Glutamatergic neuron (in vitro differentiated cells): ENCODE data around the gene TOMM40. TPM values are rescaled to one million over a fixed set of nuclear protein-coding genes. Genes with fewer than 3 reads are reported as not detected.
"Not testable (repeated sequence)": the region's sequence is repeated elsewhere in the genome, so short reads cannot be mapped to it uniquely, and the experiment has no call there.

Experiments
- DNase-seq: peaks from one replicate; pipeline ENCODE4 v3.0.0; 2022
- H3K27ac Mint-ChIP-seq: one replicate; pipeline ENCODE4 v1.8.0; 2020; ENCODE audit warnings: mild to moderate bottlenecking, mixed read lengths, inconsistent platforms; ENCODE audit not compliant: unreplicated experiment
- H3K27me3 Mint-ChIP-seq: one replicate; pipeline ENCODE4 v1.8.0; 2020; ENCODE audit warnings: mild to moderate bottlenecking, moderate library complexity, mixed read lengths, inconsistent platforms; ENCODE audit not compliant: unreplicated experiment
- H3K36me3 Mint-ChIP-seq: one replicate; pipeline ENCODE4 v1.8.0; 2020; ENCODE audit warnings: mild to moderate bottlenecking, mixed read lengths, inconsistent platforms; ENCODE audit not compliant: unreplicated experiment
- H3K4me1 Mint-ChIP-seq: one replicate; pipeline ENCODE4 v1.8.0; 2020; ENCODE audit warnings: mild to moderate bottlenecking, low read depth, mixed read lengths, inconsistent platforms; ENCODE audit not compliant: unreplicated experiment
- H3K4me3 Mint-ChIP-seq: one replicate; pipeline ENCODE4 v1.8.0; 2020; ENCODE audit warnings: mild to moderate bottlenecking, mixed read lengths, inconsistent platforms; ENCODE audit not compliant: unreplicated experiment
- H3K9me3 Mint-ChIP-seq: one replicate; pipeline ENCODE4 v1.8.0; 2020; ENCODE audit warnings: mild to moderate bottlenecking, moderate library complexity, mixed read lengths, inconsistent platforms; ENCODE audit not compliant: unreplicated experiment
- total RNA-seq: library from RNA; stranded (reverse); fragmentation: NEBNext Ultra II Directional; extraction: Animal tissue kit (Norgen Biotek cat#: 25700); gene quantifications from one replicate; pipeline ENCODE4 v1.2.1, GENCODE V29; 2021; ENCODE audit not compliant: unreplicated experiment
- TF ChIP-seq, protein P1 (sequence below): fragments of 200-600 bp; sonication (generic); IDR thresholded peaks from one replicate; pipeline ENCODE4 v1.5.0; 2021; ENCODE audit not compliant: partially characterized antibody, unreplicated experiment

Gene TOMM40
- total RNA-seq, 1 donor from 2014 or later: 57.8 TPM

DNA sequence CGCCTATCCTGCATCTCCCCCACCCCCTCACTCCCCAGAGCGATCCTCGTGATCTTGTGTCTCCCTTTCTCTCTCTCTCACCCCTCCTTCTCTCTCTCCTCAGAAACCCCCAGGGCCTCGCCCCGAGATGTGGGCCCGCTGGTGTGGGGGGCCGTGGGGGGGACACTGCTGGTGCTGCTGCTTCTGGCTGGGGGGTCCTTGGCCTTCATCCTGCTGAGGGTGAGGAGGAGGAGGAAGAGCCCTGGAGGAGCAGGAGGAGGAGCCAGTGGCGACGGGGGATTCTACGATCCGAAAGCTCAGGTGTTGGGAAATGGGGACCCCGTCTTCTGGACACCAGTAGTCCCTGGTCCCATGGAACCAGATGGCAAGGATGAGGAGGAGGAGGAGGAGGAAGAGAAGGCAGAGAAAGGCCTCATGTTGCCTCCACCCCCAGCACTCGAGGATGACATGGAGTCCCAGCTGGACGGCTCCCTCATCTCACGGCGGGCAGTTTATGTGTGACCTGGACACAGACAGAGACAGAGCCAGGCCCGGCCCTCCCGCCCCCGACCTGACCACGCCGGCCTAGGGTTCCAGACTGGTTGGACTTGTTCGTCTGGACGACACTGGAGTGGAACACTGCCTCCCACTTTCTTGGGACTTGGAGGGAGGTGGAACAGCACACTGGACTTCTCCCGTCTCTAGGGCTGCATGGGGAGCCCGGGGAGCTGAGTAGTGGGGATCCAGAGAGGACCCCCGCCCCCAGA lies 12.8 kb upstream of the TOMM40 start:
- DNase-seq: no peak
- Mint-ChIP-seq H3K4me1 (peaks cover 1% of the 10 kb centered on the region), H3K27ac (no peak overlapping the region), H3K4me3 (no peak overlapping the region), H3K9me3 (peaks cover 6% of the 10 kb centered on the region), H3K27me3 (peaks cover 4% of the 10 kb centered on the region), H3K36me3 (no peaks in the 10 kb centered on the region)
- TF ChIP-seq, protein P1, sequence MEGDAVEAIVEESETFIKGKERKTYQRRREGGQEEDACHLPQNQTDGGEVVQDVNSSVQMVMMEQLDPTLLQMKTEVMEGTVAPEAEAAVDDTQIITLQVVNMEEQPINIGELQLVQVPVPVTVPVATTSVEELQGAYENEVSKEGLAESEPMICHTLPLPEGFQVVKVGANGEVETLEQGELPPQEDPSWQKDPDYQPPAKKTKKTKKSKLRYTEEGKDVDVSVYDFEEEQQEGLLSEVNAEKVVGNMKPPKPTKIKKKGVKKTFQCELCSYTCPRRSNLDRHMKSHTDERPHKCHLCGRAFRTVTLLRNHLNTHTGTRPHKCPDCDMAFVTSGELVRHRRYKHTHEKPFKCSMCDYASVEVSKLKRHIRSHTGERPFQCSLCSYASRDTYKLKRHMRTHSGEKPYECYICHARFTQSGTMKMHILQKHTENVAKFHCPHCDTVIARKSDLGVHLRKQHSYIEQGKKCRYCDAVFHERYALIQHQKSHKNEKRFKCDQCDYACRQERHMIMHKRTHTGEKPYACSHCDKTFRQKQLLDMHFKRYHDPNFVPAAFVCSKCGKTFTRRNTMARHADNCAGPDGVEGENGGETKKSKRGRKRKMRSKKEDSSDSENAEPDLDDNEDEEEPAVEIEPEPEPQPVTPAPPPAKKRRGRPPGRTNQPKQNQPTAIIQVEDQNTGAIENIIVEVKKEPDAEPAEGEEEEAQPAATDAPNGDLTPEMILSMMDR: no peak

DNA sequence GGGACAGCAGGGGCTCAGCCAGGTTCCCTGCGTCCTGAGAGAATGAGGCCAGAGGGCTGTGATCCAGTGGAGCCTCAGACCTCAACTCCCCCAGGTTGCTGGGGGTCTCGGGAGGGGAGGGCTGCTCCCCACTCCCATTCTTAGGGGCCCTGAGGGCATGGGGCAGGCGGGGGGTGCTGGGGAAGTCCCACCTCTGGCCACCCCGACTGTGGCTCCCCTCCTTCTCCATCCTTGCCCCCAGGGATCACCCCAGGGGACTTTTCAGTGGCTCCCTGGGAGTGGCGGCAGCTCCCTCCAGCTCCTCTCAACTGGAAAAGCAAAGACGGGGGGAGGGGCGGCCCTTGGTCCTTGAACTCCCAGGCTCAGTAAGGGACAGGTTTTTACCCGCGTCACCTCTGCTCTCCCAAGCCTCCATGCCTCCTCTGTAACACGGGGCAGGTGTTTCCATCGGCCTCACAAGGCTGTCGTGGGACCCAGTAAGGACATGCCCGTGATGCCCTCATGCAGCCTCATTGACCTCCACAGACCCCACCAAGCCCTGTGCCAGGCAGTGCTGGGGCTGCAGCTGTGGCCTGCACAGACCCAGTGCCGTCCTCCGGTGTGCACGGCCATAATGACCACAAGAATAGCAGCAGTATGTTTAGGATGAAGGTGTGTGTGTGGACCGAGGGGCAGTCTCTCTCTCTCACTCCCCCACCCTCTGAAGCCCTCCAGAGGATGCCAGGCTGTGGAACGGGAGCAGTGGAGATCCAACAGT lies 11.6 kb upstream of the TOMM40 start:
- TF ChIP-seq, protein P1: no peak
- Mint-ChIP-seq H3K36me3 (no peaks in the 10 kb centered on the region), H3K4me1 (peaks cover 1% of the 10 kb centered on the region), H3K9me3 (peaks cover 6% of the 10 kb centered on the region), H3K27ac (no peak overlapping the region), H3K27me3 (peaks cover 4% of the 10 kb centered on the region), H3K4me3 (no peak overlapping the region)
- DNase-seq: no peak

DNA sequence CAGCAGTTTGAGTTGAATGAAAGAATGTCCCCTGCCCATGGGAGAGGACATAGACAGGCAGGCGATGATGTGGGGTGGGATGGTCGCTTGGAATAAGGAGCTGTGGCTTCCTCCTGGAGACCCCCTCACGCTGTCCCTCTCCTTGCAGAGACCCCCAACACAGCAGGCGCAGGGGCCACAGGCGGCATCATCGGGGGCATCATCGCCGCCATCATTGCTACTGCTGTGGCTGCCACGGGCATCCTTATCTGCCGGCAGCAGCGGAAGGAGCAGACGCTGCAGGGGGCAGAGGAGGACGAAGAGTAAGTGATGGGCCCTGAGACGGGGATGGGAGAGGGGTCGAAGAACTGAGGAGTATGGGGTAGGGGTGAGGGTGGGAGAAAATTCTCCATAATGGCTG lies 9.0 kb upstream of the TOMM40 start:
- Mint-ChIP-seq H3K36me3 (no peaks in the 10 kb centered on the region), H3K4me3 (no peak overlapping the region), H3K27ac (no peak overlapping the region), H3K27me3 (no peaks in the 10 kb centered on the region), H3K4me1 (no peaks in the 10 kb centered on the region), H3K9me3 (peaks cover 6% of the 10 kb centered on the region)
- TF ChIP-seq, protein P1: no peak
- no peak for DNase-seq

DNA sequence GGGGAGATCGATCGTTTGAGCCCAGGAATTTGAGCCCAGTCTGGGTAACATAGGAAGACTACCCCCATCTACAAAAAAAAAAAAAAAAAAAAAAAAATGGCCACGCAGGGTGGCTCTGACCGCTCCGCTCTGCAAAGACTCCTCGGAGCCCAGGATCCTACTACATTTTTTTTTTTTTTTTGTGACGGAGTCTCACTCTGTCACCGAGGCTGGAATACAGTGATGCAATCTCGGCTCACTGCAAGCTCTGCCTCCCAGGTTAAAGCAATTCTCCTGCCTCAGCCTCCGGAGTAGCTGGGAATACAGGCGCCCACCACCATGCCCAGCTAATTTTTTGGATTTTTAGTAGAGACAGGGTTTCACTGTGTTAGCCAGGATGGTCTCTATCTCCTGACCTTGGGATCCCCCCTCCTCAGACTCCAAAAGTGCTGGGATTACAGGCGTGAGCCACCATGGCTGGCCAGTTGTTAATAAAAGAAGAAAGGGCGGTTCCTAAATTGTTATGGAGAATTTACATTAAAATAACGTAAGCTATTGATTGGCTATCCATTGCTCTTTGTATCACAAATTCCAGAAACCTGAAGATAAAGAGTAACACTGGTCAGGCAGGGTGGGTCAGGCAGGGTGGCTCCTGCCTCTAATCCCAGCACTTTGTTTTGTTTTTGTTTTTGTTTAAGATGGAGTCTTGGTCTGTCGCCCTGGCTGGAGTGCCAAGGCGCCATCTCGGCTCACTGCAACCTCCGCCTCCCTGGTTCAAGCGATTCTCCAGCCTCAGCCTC lies 8.2 kb upstream of the TOMM40 start:
- not testable (repeated sequence) for H3K9me3 Mint-ChIP-seq, DNase-seq, H3K27ac Mint-ChIP-seq, H3K4me3 Mint-ChIP-seq, H3K4me1 Mint-ChIP-seq, H3K36me3 Mint-ChIP-seq, H3K27me3 Mint-ChIP-seq

DNA sequence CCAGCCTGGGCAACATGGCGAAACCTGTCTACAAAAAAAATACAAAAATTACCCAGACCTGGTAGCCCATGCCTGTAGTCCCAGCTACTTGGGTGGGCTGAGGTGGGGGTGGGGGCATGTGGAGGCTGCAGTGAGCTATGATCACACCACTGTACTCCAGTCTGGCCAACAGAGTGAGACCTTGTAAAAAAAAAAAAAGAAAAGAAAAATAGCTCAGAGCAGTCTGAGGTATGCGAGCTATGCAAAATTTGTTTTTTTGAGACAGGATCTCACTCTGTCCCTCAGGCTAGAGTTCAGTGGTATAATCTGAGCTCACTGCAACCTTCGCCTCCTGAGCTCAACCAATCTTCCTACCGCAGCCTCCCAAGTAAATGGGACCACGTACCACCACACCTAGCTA lies 7.1 kb upstream of the TOMM40 start:
- Mint-ChIP-seq H3K27me3 (no peaks in the 10 kb centered on the region), H3K27ac (no peak overlapping the region), H3K4me1 (no peaks in the 10 kb centered on the region), H3K9me3 (peaks cover 2% of the 10 kb centered on the region), H3K36me3 (no peaks in the 10 kb centered on the region), H3K4me3 (no peak overlapping the region)
- TF ChIP-seq, protein P1: no peak
- no peak for DNase-seq
